HG02852 (cell line): ENCODE data around the gene TIGD6.
"Not testable (repeated sequence)": the region's sequence is repeated elsewhere in the genome, so short reads cannot be mapped to it uniquely, and the experiment has no call there.

Experiments
- ATAC-seq: cut with Tn5 transposase; IDR thresholded peaks from one replicate; pipeline ENCODE4 v1.9.1; 2021; ENCODE audit warnings: mild to moderate bottlenecking, moderate library complexity; ENCODE audit not compliant: unreplicated experiment

The TIGD6 gene

DNA sequence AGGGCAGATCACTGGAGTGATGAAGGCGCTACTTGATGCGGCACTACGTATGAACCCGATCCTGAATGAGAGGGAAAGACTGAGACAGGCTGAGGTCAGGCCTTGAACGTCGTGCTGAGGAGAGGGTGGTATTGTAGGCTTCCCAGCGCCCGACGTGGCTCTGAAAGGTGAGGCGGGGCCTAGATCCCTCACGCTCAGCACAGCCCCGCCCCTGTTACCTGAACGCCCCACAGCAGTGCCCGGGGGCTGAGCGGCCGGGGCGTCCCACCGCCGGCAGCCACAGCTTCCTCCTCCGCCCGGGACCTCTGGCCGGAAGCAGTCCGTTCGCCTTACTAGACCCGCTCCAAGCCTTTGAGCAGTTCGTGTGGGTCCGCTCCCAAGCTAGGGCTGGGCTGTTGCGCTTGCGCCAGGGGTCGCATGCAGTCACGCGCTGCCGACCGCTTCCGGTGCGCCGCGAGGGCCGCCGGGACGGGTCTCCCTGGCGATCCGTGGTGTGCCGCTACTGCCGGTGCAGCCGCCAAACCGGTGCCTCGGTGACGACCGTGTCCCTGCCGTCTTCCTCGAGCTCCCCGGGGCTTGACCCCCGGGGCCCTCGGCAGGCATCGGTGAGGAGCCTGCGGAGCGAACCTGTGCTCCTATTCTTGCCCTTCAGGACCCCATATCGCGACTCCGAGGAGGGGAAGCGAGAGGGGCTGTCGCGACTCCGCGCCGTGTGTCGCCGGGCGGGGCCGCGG lies at the start of gene TIGD6, which contains the start of gene HMGXB3:
TIGD6 (minus strand) TSS at position 399 of the 734 bp plus-strand sequence. CDS start 4,306 bp downstream, outside the sequence.
HMGXB3 (plus strand) TSS at position 484 of the 734 bp plus-strand sequence. CDS start 4,114 bp downstream, outside the sequence.
- ATAC-seq = peak; percentile 85

DNA sequence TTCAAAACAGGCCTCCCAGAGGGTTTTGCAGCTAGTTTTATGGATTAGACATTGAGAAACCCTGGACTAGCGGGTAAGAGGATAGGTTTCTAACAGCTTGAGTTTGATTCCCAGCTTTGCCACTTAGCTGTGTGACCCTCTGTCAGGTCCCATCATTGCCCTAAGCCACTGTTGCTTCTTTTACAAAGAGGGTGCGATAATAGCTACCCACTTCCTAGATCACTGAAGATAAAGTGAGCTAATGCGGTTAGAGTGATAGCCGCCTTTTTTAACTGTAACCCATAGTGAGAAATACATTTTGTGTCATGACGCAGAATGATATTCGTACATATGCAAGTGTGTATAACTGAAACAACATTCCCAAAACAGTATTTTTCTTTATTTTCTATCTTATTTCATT lies 45.6 kb upstream of the TIGD6 start:
- no peak for ATAC-seq

DNA sequence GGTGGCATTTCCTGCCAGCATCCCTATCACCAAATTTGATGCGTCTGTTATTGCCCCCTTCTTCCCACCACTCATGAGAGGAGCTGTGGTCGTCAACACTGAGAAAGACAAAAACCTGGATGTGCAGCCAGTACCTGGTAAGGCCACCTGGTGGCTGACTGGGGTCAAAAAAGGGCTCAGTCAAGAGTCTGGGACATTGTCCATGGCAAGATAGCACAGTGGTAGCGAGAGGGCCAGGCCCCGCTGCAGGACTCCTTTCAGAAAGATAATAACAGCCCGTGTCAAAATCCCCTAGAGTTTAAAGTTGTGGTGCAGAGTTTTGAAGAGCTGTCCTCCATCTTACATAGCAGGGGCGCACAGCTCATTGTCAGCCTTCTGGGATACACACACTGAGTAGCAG lies 45.1 kb upstream of the TIGD6 start:
- ATAC-seq = no peak

DNA sequence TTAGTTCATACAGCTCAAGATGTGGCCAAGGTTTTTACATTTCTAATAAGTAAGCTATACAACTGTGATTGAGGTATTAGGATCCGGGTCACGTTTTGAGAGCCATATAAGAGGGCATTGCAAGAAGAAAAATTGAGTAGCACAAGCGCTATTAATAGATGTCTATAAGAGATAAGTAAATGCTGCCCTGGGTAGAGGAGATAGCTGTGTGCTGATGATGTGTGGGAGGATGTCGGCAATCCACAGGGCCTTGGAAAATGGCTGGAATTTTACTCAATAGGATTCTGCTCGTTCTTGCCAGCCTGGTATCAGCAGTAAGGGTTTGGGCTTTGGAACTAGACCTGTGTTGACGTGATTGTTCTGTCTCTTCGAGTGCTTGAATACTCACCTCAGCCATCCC lies 44.3 kb upstream of the TIGD6 start:
- ATAC-seq = no peak

DNA sequence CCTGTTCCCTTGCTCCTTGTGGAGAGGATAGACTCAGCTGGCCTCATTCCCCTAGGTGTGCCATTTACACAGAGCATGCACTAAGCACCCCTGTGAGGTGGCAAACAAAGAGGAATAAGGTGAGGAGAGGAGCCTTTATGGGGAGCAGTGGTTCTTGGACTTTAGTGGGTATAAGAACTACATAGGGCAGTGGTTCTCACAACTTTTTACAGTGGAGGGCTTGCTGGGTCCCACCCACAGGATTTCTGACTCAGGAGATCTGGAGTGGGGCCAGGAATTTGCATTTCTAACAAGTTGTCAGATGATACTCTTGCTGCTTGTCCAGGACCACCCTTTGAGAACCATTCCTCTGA lies 43.9 kb upstream of the TIGD6 start:
- no peak for ATAC-seq

DNA sequence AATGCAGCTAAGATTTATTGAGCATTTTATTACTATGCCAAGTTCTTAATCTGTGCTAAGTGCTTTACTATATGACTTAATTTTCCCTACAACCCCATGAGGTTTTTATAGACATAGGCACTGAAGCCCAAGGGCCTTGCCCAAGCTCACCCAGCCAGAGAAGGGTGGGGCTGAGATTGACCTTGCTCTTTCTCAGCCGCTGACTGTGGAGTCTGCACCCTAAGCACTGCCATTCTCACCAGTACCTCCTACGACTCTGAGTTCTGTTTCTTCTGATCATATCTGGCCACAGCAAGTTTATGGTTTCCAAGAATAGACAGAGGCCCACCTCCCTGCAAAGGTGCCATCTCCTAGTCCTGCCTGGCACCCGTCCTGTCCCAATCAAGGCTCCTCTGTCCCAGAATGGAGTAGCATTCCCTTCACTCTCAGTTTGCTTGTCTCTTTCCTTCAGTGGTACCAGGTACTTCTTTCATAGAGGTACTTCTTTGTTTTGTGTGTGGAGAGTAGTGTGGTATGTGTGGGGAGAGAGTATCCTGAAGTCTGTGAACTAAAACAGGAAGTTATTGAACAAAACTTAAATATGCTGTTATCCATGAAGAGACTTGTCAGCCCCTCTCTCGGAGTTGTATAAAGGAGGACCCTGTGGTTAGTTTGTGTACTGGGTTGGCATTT lies 43.3 kb upstream of the TIGD6 start:
- no peak for ATAC-seq

DNA sequence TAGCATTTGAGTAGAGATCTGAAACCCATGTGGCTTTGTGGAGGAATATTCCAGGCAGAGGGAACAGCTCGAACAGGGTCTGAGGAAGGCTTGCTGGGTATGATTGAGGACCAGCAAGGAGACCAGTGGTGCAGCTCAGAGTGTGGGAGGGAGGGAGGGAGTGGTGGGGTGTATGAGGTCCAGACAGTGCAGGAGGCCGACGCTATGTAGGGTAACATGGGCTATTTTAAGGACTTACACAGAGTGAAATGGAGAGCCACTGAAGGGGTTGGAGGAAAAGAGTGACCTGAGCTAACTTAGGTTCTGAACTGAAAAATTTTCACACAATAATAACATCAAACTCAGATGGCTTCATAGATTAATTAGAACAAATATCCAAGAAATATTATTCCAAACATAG lies 42.0 kb upstream of the TIGD6 start:
- no peak for ATAC-seq

DNA sequence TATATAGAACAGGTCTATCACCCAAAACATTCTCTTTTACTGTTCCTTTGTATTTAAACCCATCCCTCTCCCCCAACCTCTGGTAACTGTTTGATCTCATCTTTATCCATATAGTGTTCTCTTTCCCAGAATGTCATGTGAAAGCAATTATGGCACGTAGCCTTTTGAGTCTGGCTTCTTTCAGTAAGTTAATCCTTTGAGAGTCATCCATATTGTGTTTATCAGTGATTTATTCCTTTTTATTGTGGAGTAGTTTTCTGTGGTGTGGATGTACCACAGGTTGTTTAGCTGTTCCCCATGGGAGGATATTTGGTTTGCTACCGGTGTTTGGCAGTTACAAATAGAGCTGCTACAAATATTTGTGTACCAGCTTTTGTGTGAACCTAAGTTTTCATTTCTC lies 38.1 kb upstream of the TIGD6 start:
- ATAC-seq = no peak

DNA sequence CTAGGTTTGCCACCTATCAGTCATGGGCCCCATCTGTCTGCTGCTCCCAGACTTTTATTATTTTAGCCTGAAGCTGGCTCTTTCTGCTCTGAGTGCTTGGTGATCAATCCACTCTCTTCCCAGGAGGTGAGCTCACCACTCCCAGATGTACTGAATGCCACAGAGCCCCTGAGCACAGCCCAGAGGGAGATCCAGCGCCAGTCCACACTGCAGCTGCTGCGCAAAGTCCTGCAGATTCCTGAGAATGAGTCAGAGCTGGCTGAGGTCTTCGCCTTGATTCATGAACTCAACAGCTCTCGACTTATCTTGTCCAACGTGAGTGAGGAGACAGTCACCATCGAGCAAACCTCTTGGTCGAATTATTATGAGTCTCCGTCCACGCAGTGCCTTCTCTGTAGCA lies 36.1 kb upstream of the TIGD6 start:
- ATAC-seq = no peak

DNA sequence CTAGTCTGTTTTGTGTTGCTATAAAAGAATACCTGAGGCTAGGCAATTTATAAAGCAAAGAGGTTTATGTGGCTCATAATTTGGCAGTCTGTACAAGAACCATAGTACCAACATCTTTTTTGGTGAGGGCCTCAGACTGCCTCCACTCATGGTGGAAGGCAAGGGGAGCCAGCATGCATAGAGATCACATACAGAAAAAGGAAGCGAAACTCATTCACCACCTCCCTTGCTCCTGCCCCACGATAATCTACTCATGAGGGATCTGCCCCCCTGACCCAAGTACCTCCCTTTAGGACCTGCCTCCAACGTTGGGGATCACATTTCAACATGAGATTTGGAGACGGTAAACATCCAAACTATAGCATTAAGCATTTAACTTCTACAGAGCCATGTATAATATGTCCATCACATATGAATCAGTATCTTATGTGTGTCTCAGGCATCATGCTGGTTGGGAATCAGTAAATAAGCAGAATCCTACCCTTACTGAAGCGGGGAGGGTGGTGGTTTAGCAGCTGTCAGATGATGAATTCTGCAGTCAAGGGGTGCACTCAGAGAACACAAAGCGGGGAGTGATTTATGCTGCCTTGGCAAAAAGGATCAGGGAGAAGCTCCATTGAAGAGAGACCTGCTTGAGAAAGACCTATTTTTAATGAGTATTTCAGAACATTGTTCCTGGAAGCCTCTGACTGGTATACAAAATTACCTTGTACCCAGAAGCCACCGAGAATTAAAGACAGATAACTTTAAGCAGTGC lies 34.9 kb upstream of the TIGD6 start:
- ATAC-seq = peak; percentile 97

DNA sequence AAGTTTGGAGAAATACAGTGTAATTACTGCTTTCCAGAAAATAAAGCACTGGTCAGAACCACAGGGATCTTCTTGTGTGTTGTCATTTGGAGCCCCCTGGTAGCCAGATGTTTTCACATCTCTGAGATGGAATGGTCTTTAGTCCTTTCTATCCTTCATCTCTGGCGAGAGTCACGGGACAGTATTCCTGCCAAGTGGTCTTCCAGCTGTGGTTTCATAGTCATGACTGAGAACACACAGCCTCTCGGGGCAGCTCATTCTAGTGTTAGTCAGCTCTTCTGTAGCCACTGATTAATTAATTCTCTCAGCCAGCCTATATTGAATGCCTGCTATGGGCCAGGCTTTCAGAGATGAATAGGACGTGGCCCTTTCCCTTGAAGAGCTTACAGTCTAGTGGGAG lies 34.2 kb upstream of the TIGD6 start:
- ATAC-seq = no peak

DNA sequence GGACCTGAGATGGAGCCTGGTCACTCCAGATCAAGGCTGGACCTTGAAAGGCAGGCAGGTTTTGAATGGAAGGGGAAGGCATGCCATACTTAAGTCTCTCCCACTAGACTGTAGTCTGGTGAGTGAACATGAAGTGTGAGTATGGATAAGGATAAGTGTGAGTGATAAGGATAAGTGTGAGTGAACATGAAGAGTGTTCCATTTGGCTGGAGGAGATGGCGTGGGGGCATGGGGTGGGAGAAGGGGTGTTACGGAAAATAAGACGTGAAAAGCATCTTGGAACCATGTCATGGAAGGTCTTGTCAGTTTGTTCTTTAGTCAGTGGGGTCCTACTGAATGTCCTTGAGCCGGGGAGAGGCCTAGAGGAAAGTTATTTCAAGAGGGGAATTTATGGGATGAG lies 32.9 kb upstream of the TIGD6 start:
- no peak for ATAC-seq

DNA sequence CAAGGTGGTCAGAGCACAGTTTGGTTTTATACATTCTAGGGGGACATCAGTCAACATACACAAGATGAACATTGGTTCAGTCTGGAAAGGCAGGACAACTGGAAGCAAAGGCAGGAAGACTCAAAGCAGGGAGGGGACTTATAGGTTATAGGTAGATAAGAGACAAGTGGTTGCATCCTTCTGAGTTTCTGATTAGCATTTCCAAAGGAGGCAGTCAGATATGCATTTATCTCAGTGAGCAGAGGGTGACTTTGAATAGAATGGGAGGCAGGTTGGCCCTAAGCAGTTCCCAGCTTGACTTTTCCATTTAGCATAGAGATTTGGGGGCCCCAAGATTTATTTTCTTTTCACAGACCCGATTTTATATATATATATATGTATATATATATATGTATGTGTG lies 27.6 kb upstream of the TIGD6 start:
- ATAC-seq = not testable (repeated sequence)

DNA sequence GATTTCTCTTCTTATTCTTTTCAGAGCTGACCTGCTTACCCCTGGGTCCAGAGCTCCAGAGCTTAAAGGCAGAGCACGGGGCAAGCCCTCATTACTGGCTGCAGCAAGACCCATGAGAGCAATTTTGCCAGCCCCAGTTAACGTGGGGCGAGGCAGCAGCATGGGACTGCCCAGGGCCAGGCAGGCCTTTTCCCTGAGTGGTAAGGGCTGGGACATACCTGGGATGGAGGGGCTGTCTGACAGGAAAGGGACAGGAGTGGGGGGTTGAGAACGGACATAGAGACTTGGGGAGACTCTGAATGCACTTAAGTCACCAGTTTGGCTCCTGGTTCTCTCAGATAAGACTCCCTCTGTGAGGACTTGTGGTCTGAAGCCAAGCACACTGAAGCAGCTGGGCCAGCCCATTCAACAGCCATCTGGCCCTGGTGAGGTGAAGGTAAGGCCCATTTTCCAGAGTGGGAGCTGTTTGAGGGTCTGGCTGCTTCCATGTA lies 26.3 kb upstream of the TIGD6 start:
- ATAC-seq = no peak

DNA sequence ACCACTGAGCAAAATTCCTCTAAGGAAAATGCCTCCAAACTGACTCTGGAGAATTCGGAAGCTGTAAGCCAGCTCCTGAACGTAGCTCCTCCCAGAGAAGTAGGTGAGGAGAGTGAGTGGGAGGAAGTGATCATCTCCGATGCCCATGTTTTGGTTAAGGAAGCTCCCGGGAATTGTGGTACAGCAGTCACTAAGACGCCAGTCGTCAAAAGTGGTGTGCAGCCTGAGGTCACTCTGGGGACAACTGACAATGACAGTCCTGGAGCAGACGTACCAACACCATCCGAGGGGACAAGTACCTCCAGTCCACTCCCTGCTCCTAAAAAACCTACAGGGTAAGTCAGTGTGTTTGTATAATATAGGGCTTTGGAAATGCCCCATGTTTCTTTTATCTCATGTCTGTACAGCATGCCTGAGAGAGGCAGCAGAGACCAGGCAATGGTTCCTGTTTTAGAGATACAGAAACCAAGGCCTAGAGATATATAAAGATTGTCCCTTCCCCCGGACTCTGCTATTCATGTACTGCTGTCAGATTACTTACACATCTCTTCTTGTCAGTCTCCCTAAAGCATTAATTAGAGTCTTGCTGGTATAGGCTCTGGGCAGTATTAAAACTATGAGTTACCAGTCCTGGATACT lies 24.0 kb upstream of the TIGD6 start:
- no peak for ATAC-seq

DNA sequence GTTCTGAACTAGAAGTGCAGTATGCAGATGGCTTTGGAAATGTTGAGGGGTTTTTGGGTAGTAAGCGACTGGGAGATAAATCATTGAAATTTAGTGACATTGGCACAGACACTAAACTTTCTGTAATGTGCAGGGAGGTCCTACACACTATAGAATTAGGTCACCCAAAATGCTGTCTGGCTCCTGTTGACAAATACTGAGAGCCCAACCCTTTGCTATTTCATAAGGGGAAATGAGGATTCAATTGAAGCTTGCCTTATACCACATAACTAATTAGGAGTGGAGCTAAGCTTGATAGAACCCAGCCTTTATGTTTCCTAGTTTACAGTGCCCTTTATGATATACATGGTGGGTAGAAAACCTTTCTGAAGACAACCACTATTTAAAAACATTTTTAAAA lies 22.7 kb upstream of the TIGD6 start:
- ATAC-seq = no peak

DNA sequence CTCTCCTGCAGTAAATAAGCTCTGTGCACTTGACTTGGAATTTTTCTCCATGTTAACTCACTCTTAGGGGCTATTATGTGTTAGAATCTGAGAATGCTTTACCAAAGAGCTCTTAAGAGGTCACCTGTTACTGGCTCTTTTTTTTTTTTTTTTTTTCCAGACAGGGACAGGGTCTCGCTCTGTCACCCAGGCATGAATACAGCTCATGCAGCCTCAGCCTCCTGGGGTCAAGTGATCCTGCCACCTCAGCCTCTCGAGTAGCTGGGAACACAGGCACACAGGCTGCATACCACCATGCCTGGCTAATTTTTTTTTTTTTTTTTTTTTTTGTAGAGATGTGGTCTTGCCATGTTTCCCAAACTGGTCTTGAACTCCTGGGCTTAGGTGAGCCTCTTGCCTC lies 22.2 kb upstream of the TIGD6 start:
- no peak for ATAC-seq

DNA sequence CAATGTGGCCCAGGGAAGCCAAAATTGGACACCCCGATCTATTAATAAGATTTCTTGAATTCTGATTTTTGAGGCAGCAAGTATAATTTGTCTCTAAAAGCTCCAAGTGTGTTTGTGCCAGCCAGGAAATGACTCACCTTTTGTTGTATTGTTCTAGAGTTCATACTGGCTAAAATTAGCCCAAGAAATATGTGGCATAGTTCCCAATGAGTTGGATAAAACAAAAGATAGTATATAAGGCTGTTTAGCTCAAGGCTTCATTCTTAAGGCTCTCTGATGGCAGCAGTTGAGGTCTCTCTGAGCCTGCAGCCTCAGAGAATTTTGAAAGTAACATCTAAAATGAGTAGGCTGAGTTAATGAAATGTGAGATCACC lies 21.7 kb upstream of the TIGD6 start:
- no peak for ATAC-seq

DNA sequence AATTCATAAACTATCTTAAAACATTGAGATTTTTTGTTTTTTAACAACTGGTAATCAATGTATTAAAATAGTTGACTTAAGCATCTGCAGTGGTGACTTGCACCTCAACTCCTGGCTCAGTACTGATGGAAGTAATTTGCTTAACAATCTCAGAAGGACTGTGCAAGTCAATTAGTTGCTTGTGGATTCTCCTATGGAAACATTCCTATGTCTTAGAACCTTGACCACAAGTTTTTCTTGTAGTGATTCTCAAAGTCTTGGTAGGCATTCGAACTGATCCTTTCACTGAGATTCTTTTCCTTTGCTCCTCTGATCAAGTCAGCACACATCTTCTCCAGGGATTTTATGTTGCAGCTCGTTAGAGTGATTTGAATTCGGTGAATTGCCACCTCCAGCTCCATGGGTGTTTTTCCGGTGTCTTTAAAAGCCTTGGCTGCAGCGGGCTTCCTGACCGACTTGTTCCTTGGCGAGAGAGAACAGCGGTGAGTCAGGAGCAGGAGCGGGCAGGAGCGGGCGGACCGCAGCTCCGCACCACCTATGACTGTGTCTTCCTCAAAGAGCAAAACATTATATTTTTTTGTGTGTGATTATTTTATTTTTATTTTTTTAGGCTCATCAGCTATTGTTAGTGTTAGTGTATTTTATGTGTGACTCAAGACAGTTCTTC lies 21.2 kb upstream of the TIGD6 start:
- no peak for ATAC-seq

DNA sequence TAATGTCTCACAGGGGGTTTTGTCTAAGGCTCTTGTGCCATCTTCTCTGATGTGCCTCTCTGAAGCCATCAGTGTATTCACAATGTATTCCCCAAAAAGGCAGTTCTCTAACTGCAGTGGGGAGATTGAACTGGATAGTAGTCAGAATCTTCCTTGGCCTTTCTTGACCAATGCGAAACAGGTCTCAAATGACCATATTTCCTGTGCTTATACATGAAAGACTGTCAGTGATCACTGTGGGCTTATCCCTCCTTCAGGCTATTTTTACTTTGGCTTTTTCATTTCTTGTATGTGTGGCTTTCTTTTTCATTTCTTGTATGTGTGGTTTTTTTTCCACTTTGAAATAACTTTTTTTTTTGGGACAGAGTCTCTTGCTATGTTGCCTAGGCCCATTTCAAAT lies 19.8 kb upstream of the TIGD6 start:
- no peak for ATAC-seq
